Measurements from ENCODE around the gene NWD2.

DNA sequence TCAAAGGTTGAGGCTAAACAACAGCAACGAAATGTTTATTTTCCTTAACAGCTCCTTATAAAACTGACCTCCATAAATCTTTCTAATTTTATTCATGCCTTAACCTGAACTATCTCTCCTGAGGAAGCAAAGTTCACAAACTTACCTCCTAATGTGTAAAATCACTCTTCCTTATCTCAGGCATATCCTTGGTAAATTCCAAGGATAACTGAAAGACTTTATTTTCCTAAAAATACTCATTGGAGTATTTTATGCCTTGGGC lies 197.4 kb downstream of the NWD2 start:
- TF ChIP-seq POLR2A (IDR thresholded peaks at IDR 0.05): no peak
- TF ChIP-seq, protein P1, sequence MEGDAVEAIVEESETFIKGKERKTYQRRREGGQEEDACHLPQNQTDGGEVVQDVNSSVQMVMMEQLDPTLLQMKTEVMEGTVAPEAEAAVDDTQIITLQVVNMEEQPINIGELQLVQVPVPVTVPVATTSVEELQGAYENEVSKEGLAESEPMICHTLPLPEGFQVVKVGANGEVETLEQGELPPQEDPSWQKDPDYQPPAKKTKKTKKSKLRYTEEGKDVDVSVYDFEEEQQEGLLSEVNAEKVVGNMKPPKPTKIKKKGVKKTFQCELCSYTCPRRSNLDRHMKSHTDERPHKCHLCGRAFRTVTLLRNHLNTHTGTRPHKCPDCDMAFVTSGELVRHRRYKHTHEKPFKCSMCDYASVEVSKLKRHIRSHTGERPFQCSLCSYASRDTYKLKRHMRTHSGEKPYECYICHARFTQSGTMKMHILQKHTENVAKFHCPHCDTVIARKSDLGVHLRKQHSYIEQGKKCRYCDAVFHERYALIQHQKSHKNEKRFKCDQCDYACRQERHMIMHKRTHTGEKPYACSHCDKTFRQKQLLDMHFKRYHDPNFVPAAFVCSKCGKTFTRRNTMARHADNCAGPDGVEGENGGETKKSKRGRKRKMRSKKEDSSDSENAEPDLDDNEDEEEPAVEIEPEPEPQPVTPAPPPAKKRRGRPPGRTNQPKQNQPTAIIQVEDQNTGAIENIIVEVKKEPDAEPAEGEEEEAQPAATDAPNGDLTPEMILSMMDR (IDR thresholded peaks at IDR 0.05 in 4 of 5, conservative IDR thresholded peaks at IDR 0.05 in 1 of 5): no peak

Measured in gastrocnemius medialis (tissue), 4 donors.